Keratinocyte (primary cell): ENCODE results near the gene ZBTB20.

Experiments
- CTCF ChIP-seq, 3 experiments: IDR thresholded peaks in 1 of 3; conservative IDR thresholded peaks in 1 of 3; optimal IDR thresholded peaks in 1 of 3; 2 replicates in 2 of 3; 3 replicates in 1 of 3; pipeline versions ENCODE3 to v1.5.1; 2011; ENCODE audit warnings: low read length in 3 of 3, mild to moderate bottlenecking in 3 of 3, moderate library complexity in 2 of 3, control low read depth in 1 of 3, inconsistent platforms in 1 of 3; ENCODE audit not compliant: insufficient read depth in 2 of 3; ENCODE audit errors: extremely low read depth in 1 of 3
- EZH2 ChIP-seq: IDR thresholded peaks from one replicate; pipeline ENCODE4 v1.6.1; 2012; ENCODE audit warnings: inconsistent platforms, mild to moderate bottlenecking, low read length, moderate library complexity

GRCh38 chr3:114714237-114714636 lies 432.9 kb downstream of the ZBTB20 start:
- TF ChIP-seq CTCF (optimal IDR thresholded peaks at IDR 0.05 in 1 of 3, IDR thresholded peaks at IDR 0.05 in 1 of 3, conservative IDR thresholded peaks at IDR 0.05 in 1 of 3; ENCODE audit: extremely low read depth in 1 of 3, insufficient read depth in 2 of 3, low read length in 3 of 3) (no peak), EZH2 (no peak)
